Hepatocyte (in vitro differentiated cells): Measurements from ENCODE around the gene DOK5. TPM values are rescaled to one million over a fixed set of nuclear protein-coding genes. Genes with fewer than 3 reads are reported as not detected.

ENCODE experiments used
- DNase-seq: peaks from one replicate; pipeline ENCODE4 v3.0.0-alpha.2; 2016; ENCODE audit warnings: low spot score
- H2AFZ ChIP-seq: fragments of 200-600 bp; sonication (generic); 2 replicates; pipeline ENCODE4 v1.6.0; 2016; ENCODE audit warnings: antibody characterized with exemption, mild to moderate bottlenecking
- H3K27ac ChIP-seq: fragments of 200-600 bp; sonication (generic); 2 replicates; pipeline ENCODE4 v1.5.1; 2016; ENCODE audit warnings: mild to moderate bottlenecking
- H3K27me3 ChIP-seq: fragments of 200-600 bp; sonication (generic); 2 replicates; pipeline ENCODE4 v1.6.1; 2016
- H3K36me3 ChIP-seq: fragments of 200-600 bp; sonication (generic); replicated peaks from 2 replicates; pipeline ENCODE4 v1.5.1; 2016; ENCODE audit warnings: low read depth; ENCODE audit not compliant: insufficient read depth
- H3K4me1 ChIP-seq: fragments of 200-600 bp; sonication (generic); 2 replicates; pipeline ENCODE4 v1.5.1; 2016; ENCODE audit warnings: mild to moderate bottlenecking, moderate library complexity; ENCODE audit not compliant: insufficient read depth
- H3K4me2 ChIP-seq: fragments of 200-600 bp; sonication (generic); 2 replicates; pipeline ENCODE4 v1.6.0; 2016
- H3K4me3 ChIP-seq: fragments of 200-600 bp; sonication (generic); 2 replicates; pipeline ENCODE4 v1.5.1; 2016; ENCODE audit warnings: mild to moderate bottlenecking
- H3K79me2 ChIP-seq: fragments of 200-600 bp; sonication (generic); 2 replicates; pipeline ENCODE4 v1.6.0; 2017; ENCODE audit warnings: mild to moderate bottlenecking
- H3K9me2 ChIP-seq: fragments of 200-600 bp; sonication (generic); replicated peaks from 2 replicates; pipeline ENCODE4 v1.6.0; 2017; ENCODE audit warnings: mild to moderate bottlenecking; ENCODE audit not compliant: insufficient read depth
- H3K9me3 ChIP-seq: fragments of 200-600 bp; sonication (generic); 2 replicates; pipeline ENCODE4 v1.5.1; 2016; ENCODE audit warnings: low read depth, mild to moderate bottlenecking
- H4K20me1 ChIP-seq: fragments of 200-600 bp; sonication (generic); 2 replicates; pipeline ENCODE4 v1.6.0; 2016; ENCODE audit warnings: mild to moderate bottlenecking; ENCODE audit not compliant: insufficient read depth, poor library complexity, severe bottlenecking
- CTCF ChIP-seq: fragments of 200-600 bp; sonication (generic); IDR thresholded peaks from 2 replicates; pipeline ENCODE4 v1.5.1; 2016; ENCODE audit warnings: antibody characterized with exemption, mild to moderate bottlenecking; ENCODE audit not compliant: poor library complexity
- EZH2 ChIP-seq: fragments of 200-600 bp; sonication (generic); IDR thresholded peaks from 2 replicates; pipeline ENCODE4 v1.6.1; 2016; ENCODE audit warnings: antibody characterized with exemption, mild to moderate bottlenecking, borderline replicate concordance
- EZH2phosphoT487 ChIP-seq: fragments of 200-600 bp; sonication (generic); IDR thresholded peaks from one replicate; pipeline ENCODE4 v1.6.1; 2018; ENCODE audit warnings: antibody characterized with exemption, mild to moderate bottlenecking, low read depth, moderate library complexity; ENCODE audit not compliant: unreplicated experiment, severe bottlenecking
- WGBS: methylation state at CpG from one replicate; pipeline ENCODE4 v1.1.6; 2016; ENCODE audit warnings: low lambda C conversion rate; ENCODE audit errors: missing lambda C conversion rate; 5-methylcytosine and 5-hydroxymethylcytosine counted together
- polyA plus RNA-seq: library from polyadenylated mRNA; unstranded; fragments of >200 nt; fragmentation: Nextera tagmentation; extraction: Ambion mirVana; gene quantifications from 2 replicates; pipeline ENCODE4 v1.2.1, GENCODE V29; 2016
- total RNA-seq: library from RNA; depleted of rRNA; stranded (reverse); fragments of >200 nt; gene quantifications from 2 replicates; pipeline ENCODE4 v1.2.3, GENCODE V29; 2014

The DOK5 gene
- total and polyA plus RNA-seq, 2 experiments from 2014 or later: 7.0 to 7.5 TPM

- Histone ChIP-seq H3K27me3 (no peaks in the 10 kb centered on the region), H3K27ac (no peak overlapping the region), H3K9me2 (no peaks in the 10 kb centered on the region), H3K4me3 (no peak overlapping the region), H4K20me1 (no peaks in the 10 kb centered on the region), H3K36me3 (no peaks in the 10 kb centered on the region), H2AFZ (no peak overlapping the region), H3K4me1 (no peaks in the 10 kb centered on the region), H3K4me2 (no peak overlapping the region), H3K79me2 (no peaks in the 10 kb centered on the region), H3K9me3 (no peaks in the 10 kb centered on the region)
- DNase-seq: no peak
- WGBS: 92% methylated on average over 4 of the region's 4 CpGs
- TF ChIP-seq EZH2phosphoT487 (no peak), CTCF (no peak), EZH2 (no peak)
Observed at GRCh38 chr20:54497931-54498718, 22.7 kb downstream of the DOK5 start.

- H4K20me1 ChIP-seq: no peaks in the 10 kb centered on the region
- no peaks in the 10 kb centered on the region for H3K27me3 ChIP-seq
- no peak for DNase-seq
- no peak overlapping the region for H3K4me2 ChIP-seq
- H3K4me3 ChIP-seq: no peak overlapping the region
- TF ChIP-seq EZH2 (no peak), EZH2phosphoT487 (no peak)
- H3K9me3 ChIP-seq: no peaks in the 10 kb centered on the region
- WGBS: 97% methylated on average over 1 of the region's 1 CpG
- H3K9me2 ChIP-seq: no peaks in the 10 kb centered on the region
- H3K27ac ChIP-seq: no peak overlapping the region
- H3K36me3 ChIP-seq: no peaks in the 10 kb centered on the region
- H2AFZ ChIP-seq: no peak overlapping the region
- H3K79me2 ChIP-seq: no peaks in the 10 kb centered on the region
- H3K4me1 ChIP-seq: no peaks in the 10 kb centered on the region
Observed at GRCh38 chr20:54499111-54499510, 23.7 kb downstream of the DOK5 start.

GRCh38 chr20:54502179-54502578, 26.8 kb downstream of the DOK5 start:
- no peak overlapping the region for H3K4me2 ChIP-seq
- no peak for DNase-seq
- no peaks in the 10 kb centered on the region for H3K9me2 ChIP-seq
- no peak overlapping the region for H3K27ac ChIP-seq
- no peaks in the 10 kb centered on the region for H3K27me3 ChIP-seq
- H2AFZ ChIP-seq: no peak overlapping the region
- TF ChIP-seq CTCF (no peak), EZH2phosphoT487 (no peak), EZH2 (no peak)
- 78% methylated on average over 4 of the region's 4 CpGs for WGBS
- no peaks in the 10 kb centered on the region for H4K20me1 ChIP-seq
- no peaks in the 10 kb centered on the region for H3K79me2 ChIP-seq
- no peaks in the 10 kb centered on the region for H3K4me1 ChIP-seq
- no peak overlapping the region for H3K4me3 ChIP-seq
- no peaks in the 10 kb centered on the region for H3K9me3 ChIP-seq
- H3K36me3 ChIP-seq: no peaks in the 10 kb centered on the region

- Histone ChIP-seq H3K4me2 (no peak overlapping the region), H3K4me3 (no peak overlapping the region), H2AFZ (no peak overlapping the region), H3K27ac (no peak overlapping the region), H3K9me2 (no peaks in the 10 kb centered on the region), H3K36me3 (no peaks in the 10 kb centered on the region), H3K79me2 (no peaks in the 10 kb centered on the region), H4K20me1 (no peaks in the 10 kb centered on the region), H3K4me1 (no peaks in the 10 kb centered on the region), H3K27me3 (no peaks in the 10 kb centered on the region), H3K9me3 (no peaks in the 10 kb centered on the region)
- DNase-seq: no peak
- 89% methylated on average over 6 of the region's 6 CpGs for WGBS
- no peak for TF ChIP-seq EZH2
- no peak for TF ChIP-seq CTCF
- no peak for TF ChIP-seq EZH2phosphoT487
Observed at GRCh38 chr20:54506643-54507042, 31.2 kb downstream of the DOK5 start.
